HepG2 (cell line): ENCODE measurements around the gene RHBDL1. TPM values are rescaled to one million over a fixed set of nuclear protein-coding genes. Genes with fewer than 3 reads are reported as not detected.
A peak's percentile ranks its signal among the peaks of the same experiment; 100 is the strongest.

ENCODE experiments used
- AHDC1 ChIP-seq: sonication (generic); formaldehyde crosslinking; IDR thresholded peaks from 2 replicates; pipeline ENCODE4 v1.5.1; 2020; ENCODE audit warnings: mild to moderate bottlenecking, missing genetic modification reagents, borderline replicate concordance
- ATF2 ChIP-seq: sonication (generic); formaldehyde crosslinking; IDR thresholded peaks from 2 replicates; pipeline ENCODE4 v1.4.0; 2020; ENCODE audit warnings: missing genetic modification reagents
- DMTF1 ChIP-seq: sonication (generic); formaldehyde crosslinking; IDR thresholded peaks from 2 replicates; pipeline ENCODE4 v1.4.0; 2020; ENCODE audit warnings: mild to moderate bottlenecking, missing genetic modification reagents
- DNMT1 ChIP-seq: sonication (generic); formaldehyde crosslinking; IDR thresholded peaks from 2 replicates; pipeline ENCODE4 v1.5.1; 2020; ENCODE audit warnings: mild to moderate bottlenecking, missing genetic modification reagents
- HDAC6 ChIP-seq: fragments of 200-600 bp; sonication (generic); IDR thresholded peaks from 2 replicates; pipeline ENCODE4 v1.7.0; 2017; ENCODE audit warnings: mild to moderate bottlenecking, antibody characterized with exemption, low read length, low read depth
- KAT8 ChIP-seq: IDR thresholded peaks from 2 replicates; pipeline ENCODE4 v1.6.1; 2016; ENCODE audit warnings: missing genetic modification reagents, missing compliant biosample characterization
- KDM1A ChIP-seq: IDR thresholded peaks from 2 replicates; pipeline ENCODE4 v1.6.1; 2016; ENCODE audit warnings: missing compliant biosample characterization
- NCOA2 ChIP-seq: sonication (generic); formaldehyde crosslinking; IDR thresholded peaks from 2 replicates; pipeline ENCODE4 v1.8.0; 2022; ENCODE audit warnings: inconsistent platforms
- NFRKB ChIP-seq: fragments of 450-650 bp; IDR thresholded peaks from 2 replicates; pipeline ENCODE4 v1.6.1; 2017
- PRPF4 ChIP-seq: fragments of 200-400 bp; formaldehyde crosslinking; IDR thresholded peaks from 2 replicates; pipeline ENCODE4 v1.6.1; 2016; ENCODE audit warnings: low read length, low read depth; ENCODE audit not compliant: poor library complexity, severe bottlenecking
- TBL1XR1 ChIP-seq: fragments of 150-350 bp; IDR thresholded peaks from 2 replicates; pipeline ENCODE4 v1.6.1; 2014; ENCODE audit warnings: borderline replicate concordance, low read length; ENCODE audit not compliant: partially characterized antibody
- TEAD2 ChIP-seq: sonication (generic); formaldehyde crosslinking; IDR thresholded peaks from 2 replicates; pipeline ENCODE4 v1.9.0; 2021; ENCODE audit warnings: missing genetic modification reagents
- ZBTB3 ChIP-seq: sonication (generic); formaldehyde crosslinking; IDR thresholded peaks from 2 replicates; pipeline ENCODE4 v1.4.0; 2020; ENCODE audit warnings: low read depth, mild to moderate bottlenecking, moderate library complexity, missing genetic modification reagents, borderline replicate concordance
- ZC3H13 ChIP-seq: sonication (generic); formaldehyde crosslinking; IDR thresholded peaks from 2 replicates; pipeline ENCODE4 v1.8.1; 2023; ENCODE audit warnings: mild to moderate bottlenecking, missing genetic modification reagents, moderate library complexity
- ZFX ChIP-seq: sonication (generic); formaldehyde crosslinking; IDR thresholded peaks from 2 replicates; pipeline ENCODE4 v1.4.0; 2020; ENCODE audit warnings: mild to moderate bottlenecking, low read depth, missing genetic modification reagents, moderate library complexity
- ZKSCAN1 ChIP-seq: fragments of 150-350 bp; IDR thresholded peaks from 2 replicates; pipeline ENCODE4 v1.6.1; 2014; ENCODE audit warnings: low read length
- ZMYM2 ChIP-seq: sonication (generic); formaldehyde crosslinking; IDR thresholded peaks from 2 replicates; pipeline ENCODE4 v1.8.0; 2022; ENCODE audit warnings: mild to moderate bottlenecking, missing genetic modification reagents
- ZNF33A ChIP-seq: sonication (generic); formaldehyde crosslinking; IDR thresholded peaks from 2 replicates; pipeline ENCODE4 v1.5.1; 2020; ENCODE audit warnings: missing genetic modification reagents, mild to moderate bottlenecking, moderate library complexity, borderline replicate concordance
- ZNF343 ChIP-seq: sonication (generic); formaldehyde crosslinking; IDR thresholded peaks from 2 replicates; pipeline ENCODE4 v1.4.0; 2020; ENCODE audit warnings: mild to moderate bottlenecking, missing genetic modification reagents
- ZNF543 ChIP-seq: sonication (generic); formaldehyde crosslinking; IDR thresholded peaks from 2 replicates; pipeline ENCODE4 v1.4.0; 2020; ENCODE audit warnings: mild to moderate bottlenecking, missing genetic modification reagents
- ZNF567 ChIP-seq: sonication (generic); formaldehyde crosslinking; IDR thresholded peaks from 2 replicates; pipeline ENCODE4 v1.8.1; 2023; ENCODE audit warnings: mild to moderate bottlenecking, missing genetic modification reagents, borderline replicate concordance
- ZNF615 ChIP-seq: sonication (generic); formaldehyde crosslinking; IDR thresholded peaks from 2 replicates; pipeline ENCODE4 v1.5.0; 2020; ENCODE audit warnings: mild to moderate bottlenecking, missing genetic modification reagents, borderline replicate concordance
- ZNF878 ChIP-seq: sonication (generic); formaldehyde crosslinking; IDR thresholded peaks from 2 replicates; pipeline ENCODE4 v1.8.1; 2023; ENCODE audit warnings: mild to moderate bottlenecking, missing genetic modification reagents, moderate library complexity
- polyA plus RNA-seq, 8 experiments: library from polyadenylated mRNA; depleted of rRNA in 3 of 8; stranded (reverse) in 7 of 8; unstranded in 1 of 8; fragments of >200 nt; fragmentation: Illumina TruSeq in 4 of 8; extraction: Trizol in 4 of 8; gene quantifications; 2 replicates each; pipeline versions ENCODE4 v1.2.1 to v1.2.3, GENCODE V29; 2011 to 2016; ENCODE audit warnings: low read depth in 4 of 8, missing spikeins in 1 of 8, mixed read lengths in 1 of 8; ENCODE audit not compliant: insufficient read depth in 1 of 8
- total RNA-seq, 5 experiments: library from RNA; depleted of rRNA; stranded (reverse); fragments of >200 nt; fragmentation: Illumina TruSeq; extraction: Trizol; gene quantifications; 2 replicates each; pipeline ENCODE4 v1.2.3, GENCODE V29; 2016; ENCODE audit warnings: low read depth in 1 of 5

RHBDL1 gene
- total and polyA plus RNA-seq, 2 of the 13 experiments (the other 11 are each of a cell fraction or from before 2014, with no cell fraction given) = 1.8 to 3.8 TPM

GRCh38 chr16:635573-636205, 39.8 kb upstream of the RHBDL1 start (continued):
- TF ChIP-seq DMTF1 (CRISPR knock-in tag) (no peak), ZNF615 (CRISPR knock-in tag) (no peak), ZFX (no peak; the same call in 1 of the 2 replicates), ZC3H13 (CRISPR knock-in tag) (no peak), ZNF567 (no peak), NCOA2 (CRISPR knock-in tag) (no peak), AHDC1 (CRISPR knock-in tag) (no peak), KAT8 (CRISPR knock-in tag) (no peak), ZNF878 (CRISPR knock-in tag) (no peak), KDM1A (CRISPR knock-in tag) (0 out of 2 replicates have a peak, but pooled peaks have one; percentile 36), ZMYM2 (CRISPR knock-in tag) (no peak), NFRKB (no peak), TBL1XR1 (no peak), ATF2 (CRISPR knock-in tag) (no peak), ZNF343 (no peak), ZNF33A (CRISPR knock-in tag) (no peak), ZNF543 (no peak; the same call in 1 of the 2 replicates), ZKSCAN1 (no peak), HDAC6 (no peak), PRPF4 (no peak), ZBTB3 (CRISPR knock-in tag) (no peak; the same call in 1 of the 2 replicates), DNMT1 (CRISPR knock-in tag) (no peak), TEAD2 (no peak)
